ENCODE data around the gene LYRM1.

- TF ChIP-seq CTCF (optimal IDR thresholded peaks at IDR 0.05 in 1 of 3, IDR thresholded peaks at IDR 0.05 in 1 of 3, conservative IDR thresholded peaks at IDR 0.05 in 1 of 3; ENCODE audit: extremely low read depth in 1 of 3, insufficient read depth in 2 of 3, low read length in 3 of 3) (no peak), EZH2 (IDR thresholded peaks at IDR 0.05; ENCODE audit: low read length) (no peak)
These were observed 19.1 kb upstream of the LYRM1 start for GRCh38 chr16:20881503-20881878.
